ENCODE results near the gene CYLD. TPM values are rescaled to one million over a fixed set of nuclear protein-coding genes. Genes with fewer than 3 reads are reported as not detected.

CYLD gene
- total RNA-seq, 1 experiment from 2014 or later: 11.9 TPM

DNA sequence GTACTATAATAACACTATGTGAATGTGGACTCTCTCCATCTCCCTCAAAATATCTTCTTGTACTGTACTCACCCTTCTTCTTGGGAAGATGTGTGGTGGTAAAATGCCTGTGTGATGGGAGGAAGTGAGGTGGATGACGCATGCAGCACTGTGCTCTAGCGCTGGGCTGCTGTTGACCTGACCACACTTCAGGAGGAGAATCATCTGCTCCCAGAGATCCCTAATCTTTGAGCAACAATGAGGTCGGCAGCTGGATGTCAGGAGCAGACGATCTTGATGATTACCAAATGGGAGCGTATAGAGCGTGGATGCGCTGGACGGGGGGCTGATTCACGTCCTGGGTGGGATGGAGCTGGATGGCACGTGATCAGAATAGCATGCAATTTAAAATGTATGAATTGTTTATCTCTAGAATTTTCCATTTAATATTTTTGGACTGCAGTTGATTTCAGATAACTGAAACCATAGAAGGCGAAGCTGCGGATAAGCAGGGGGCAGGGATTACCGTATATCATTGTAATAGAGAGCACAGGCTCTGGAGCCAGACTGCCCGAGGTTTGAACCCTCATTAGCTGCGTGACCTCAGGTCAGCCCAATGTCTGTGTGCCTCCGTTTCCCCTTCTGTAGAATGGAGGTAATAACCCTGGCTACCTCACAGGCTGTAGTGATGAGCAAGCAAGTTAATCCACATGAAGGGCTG, 23.7 kb upstream of the CYLD start:
- no peak overlapping the region for H3K4me2 ChIP-seq (ENCODE audit: low read length)
- H3K9ac ChIP-seq (ENCODE audit: low read length): no peak overlapping the region
- intact Hi-C loops (cut with micrococcal nuclease): no loop called here
- H3K9me3 ChIP-seq (ENCODE audit: control insufficient read depth in 1 of 2, insufficient read depth in 1 of 2, low read depth in 1 of 2, low read length in 2 of 2): no peaks in the 10 kb centered on the region
- no peaks in the 10 kb centered on the region for H3K79me2 ChIP-seq (ENCODE audit: insufficient read depth, low read length)
- no peaks in the 10 kb centered on the region for H3K9me2 ChIP-seq (ENCODE audit: insufficient read depth)
- no peak for ATAC-seq
- ChIA-PET POLR2A (no interaction called here), RAD21 (ENCODE audit: low non-redundant PET in 1 of 2, low total read pairs in 2 of 2, uncharacterized antibody in 2 of 2, unreplicated experiment in 2 of 2) (no interaction called here), CTCF (no interaction called here)
- DNase-seq (ENCODE audit: low read depth, low spot score): no peak
- no peak overlapping the region for H3K27ac ChIP-seq (ENCODE audit: low read depth, low read length)
- no peak overlapping the region for H3K4me3 ChIP-seq (replicated peaks in 1 of 2; ENCODE audit: low read depth in 1 of 2, low read length in 2 of 2)
- 0 out of 4 replicates have a peak, but pooled peaks cover 0 to 2% of the 10 kb centered on the region in 2 experiments for H3K36me3 ChIP-seq (ENCODE audit: control insufficient read depth in 1 of 2, insufficient read depth in 2 of 2, low read length in 2 of 2)
- no peaks in the 10 kb centered on the region for H3K27me3 ChIP-seq (ENCODE audit: insufficient read depth, low read length)
- H3K4me1 ChIP-seq (ENCODE audit: control insufficient read depth in 1 of 2, insufficient read depth in 2 of 2, low read length in 2 of 2): peaks cover 2 to 13% of the 10 kb centered on the region in 2 experiments; a peak in 3 of 4 replicates
- H2AFZ ChIP-seq (ENCODE audit: low read depth, low read length, poor library complexity, severe bottlenecking): no peak overlapping the region
- BruUV-seq (replicated peaks): TSS peak; percentile 36
- H4K20me1 ChIP-seq (ENCODE audit: insufficient read depth): no peaks in the 10 kb centered on the region
- TF ChIP-seq, protein P1, sequence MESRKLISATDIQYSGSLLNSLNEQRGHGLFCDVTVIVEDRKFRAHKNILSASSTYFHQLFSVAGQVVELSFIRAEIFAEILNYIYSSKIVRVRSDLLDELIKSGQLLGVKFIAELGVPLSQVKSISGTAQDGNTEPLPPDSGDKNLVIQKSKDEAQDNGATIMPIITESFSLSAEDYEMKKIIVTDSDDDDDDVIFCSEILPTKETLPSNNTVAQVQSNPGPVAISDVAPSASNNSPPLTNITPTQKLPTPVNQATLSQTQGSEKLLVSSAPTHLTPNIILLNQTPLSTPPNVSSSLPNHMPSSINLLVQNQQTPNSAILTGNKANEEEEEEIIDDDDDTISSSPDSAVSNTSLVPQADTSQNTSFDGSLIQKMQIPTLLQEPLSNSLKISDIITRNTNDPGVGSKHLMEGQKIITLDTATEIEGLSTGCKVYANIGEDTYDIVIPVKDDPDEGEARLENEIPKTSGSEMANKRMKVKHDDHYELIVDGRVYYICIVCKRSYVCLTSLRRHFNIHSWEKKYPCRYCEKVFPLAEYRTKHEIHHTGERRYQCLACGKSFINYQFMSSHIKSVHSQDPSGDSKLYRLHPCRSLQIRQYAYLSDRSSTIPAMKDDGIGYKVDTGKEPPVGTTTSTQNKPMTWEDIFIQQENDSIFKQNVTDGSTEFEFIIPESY (IDR thresholded peaks at IDR 0.05; ENCODE audit: extremely low read depth, insufficient replicate concordance, low read length): no peak
- TF ChIP-seq, protein P2, sequence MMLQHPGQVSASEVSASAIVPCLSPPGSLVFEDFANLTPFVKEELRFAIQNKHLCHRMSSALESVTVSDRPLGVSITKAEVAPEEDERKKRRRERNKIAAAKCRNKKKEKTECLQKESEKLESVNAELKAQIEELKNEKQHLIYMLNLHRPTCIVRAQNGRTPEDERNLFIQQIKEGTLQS (IDR thresholded peaks at IDR 0.05): no peak
- no peak for TF ChIP-seq SRF (IDR thresholded peaks at IDR 0.05; ENCODE audit: low read depth)
- TF ChIP-seq, protein P3, sequence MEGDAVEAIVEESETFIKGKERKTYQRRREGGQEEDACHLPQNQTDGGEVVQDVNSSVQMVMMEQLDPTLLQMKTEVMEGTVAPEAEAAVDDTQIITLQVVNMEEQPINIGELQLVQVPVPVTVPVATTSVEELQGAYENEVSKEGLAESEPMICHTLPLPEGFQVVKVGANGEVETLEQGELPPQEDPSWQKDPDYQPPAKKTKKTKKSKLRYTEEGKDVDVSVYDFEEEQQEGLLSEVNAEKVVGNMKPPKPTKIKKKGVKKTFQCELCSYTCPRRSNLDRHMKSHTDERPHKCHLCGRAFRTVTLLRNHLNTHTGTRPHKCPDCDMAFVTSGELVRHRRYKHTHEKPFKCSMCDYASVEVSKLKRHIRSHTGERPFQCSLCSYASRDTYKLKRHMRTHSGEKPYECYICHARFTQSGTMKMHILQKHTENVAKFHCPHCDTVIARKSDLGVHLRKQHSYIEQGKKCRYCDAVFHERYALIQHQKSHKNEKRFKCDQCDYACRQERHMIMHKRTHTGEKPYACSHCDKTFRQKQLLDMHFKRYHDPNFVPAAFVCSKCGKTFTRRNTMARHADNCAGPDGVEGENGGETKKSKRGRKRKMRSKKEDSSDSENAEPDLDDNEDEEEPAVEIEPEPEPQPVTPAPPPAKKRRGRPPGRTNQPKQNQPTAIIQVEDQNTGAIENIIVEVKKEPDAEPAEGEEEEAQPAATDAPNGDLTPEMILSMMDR (IDR thresholded peaks at IDR 0.05 in 2 of 3, conservative IDR thresholded peaks at IDR 0.05 in 1 of 3; ENCODE audit: borderline replicate concordance in 1 of 3, insufficient read depth in 1 of 3, low read depth in 2 of 3, low read length in 2 of 3): no peak
- no peak for TF ChIP-seq CBX3 (IDR thresholded peaks at IDR 0.05; ENCODE audit: low read depth)
- no peak for TF ChIP-seq CEBPB (IDR thresholded peaks at IDR 0.05; ENCODE audit: low read depth)
- TF ChIP-seq ZNF274 (IDR thresholded peaks at IDR 0.05; ENCODE audit: low read depth, low read length): no peak
- TF ChIP-seq RAD21 (IDR thresholded peaks at IDR 0.05; ENCODE audit: low read depth): no peak
- TF ChIP-seq ZFX (IDR thresholded peaks at IDR 0.05): no peak
- no peak for TF ChIP-seq POLR2A (IDR thresholded peaks at IDR 0.05; ENCODE audit: borderline replicate concordance, extremely low read depth, insufficient read depth, insufficient read length)
- no peak for TF ChIP-seq POLR2AphosphoS5 (IDR thresholded peaks at IDR 0.05; ENCODE audit: low read depth, low read length)
- TF ChIP-seq TCF7L2 (IDR thresholded peaks at IDR 0.05; ENCODE audit: borderline replicate concordance, extremely low read depth, insufficient read depth, insufficient read length): no peak
- TF ChIP-seq FOSL1 (IDR thresholded peaks at IDR 0.05; ENCODE audit: low read depth): no peak
- TF ChIP-seq SP1 (IDR thresholded peaks at IDR 0.05; ENCODE audit: low read depth): no peak
- TF ChIP-seq ELF1 (IDR thresholded peaks at IDR 0.05; ENCODE audit: borderline replicate concordance, low read depth): no peak
- TF ChIP-seq, protein P4, sequence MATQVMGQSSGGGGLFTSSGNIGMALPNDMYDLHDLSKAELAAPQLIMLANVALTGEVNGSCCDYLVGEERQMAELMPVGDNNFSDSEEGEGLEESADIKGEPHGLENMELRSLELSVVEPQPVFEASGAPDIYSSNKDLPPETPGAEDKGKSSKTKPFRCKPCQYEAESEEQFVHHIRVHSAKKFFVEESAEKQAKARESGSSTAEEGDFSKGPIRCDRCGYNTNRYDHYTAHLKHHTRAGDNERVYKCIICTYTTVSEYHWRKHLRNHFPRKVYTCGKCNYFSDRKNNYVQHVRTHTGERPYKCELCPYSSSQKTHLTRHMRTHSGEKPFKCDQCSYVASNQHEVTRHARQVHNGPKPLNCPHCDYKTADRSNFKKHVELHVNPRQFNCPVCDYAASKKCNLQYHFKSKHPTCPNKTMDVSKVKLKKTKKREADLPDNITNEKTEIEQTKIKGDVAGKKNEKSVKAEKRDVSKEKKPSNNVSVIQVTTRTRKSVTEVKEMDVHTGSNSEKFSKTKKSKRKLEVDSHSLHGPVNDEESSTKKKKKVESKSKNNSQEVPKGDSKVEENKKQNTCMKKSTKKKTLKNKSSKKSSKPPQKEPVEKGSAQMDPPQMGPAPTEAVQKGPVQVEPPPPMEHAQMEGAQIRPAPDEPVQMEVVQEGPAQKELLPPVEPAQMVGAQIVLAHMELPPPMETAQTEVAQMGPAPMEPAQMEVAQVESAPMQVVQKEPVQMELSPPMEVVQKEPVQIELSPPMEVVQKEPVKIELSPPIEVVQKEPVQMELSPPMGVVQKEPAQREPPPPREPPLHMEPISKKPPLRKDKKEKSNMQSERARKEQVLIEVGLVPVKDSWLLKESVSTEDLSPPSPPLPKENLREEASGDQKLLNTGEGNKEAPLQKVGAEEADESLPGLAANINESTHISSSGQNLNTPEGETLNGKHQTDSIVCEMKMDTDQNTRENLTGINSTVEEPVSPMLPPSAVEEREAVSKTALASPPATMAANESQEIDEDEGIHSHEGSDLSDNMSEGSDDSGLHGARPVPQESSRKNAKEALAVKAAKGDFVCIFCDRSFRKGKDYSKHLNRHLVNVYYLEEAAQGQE (IDR thresholded peaks at IDR 0.05; ENCODE audit: low read depth): no peak
- TF ChIP-seq EGR1 (IDR thresholded peaks at IDR 0.05; ENCODE audit: low read depth): no peak
- TF ChIP-seq EZH2phosphoT487 (IDR thresholded peaks at IDR 0.05; ENCODE audit: borderline replicate concordance): no peak
- no peak for TF ChIP-seq SIN3A (IDR thresholded peaks at IDR 0.05; ENCODE audit: low read depth)
- TF ChIP-seq, protein P5, sequence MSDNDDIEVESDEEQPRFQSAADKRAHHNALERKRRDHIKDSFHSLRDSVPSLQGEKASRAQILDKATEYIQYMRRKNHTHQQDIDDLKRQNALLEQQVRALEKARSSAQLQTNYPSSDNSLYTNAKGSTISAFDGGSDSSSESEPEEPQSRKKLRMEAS (IDR thresholded peaks at IDR 0.05): no peak
